ENCODE measurements around the gene STAU1. TPM values are rescaled to one million over a fixed set of nuclear protein-coding genes. Genes with fewer than 3 reads are reported as not detected.
"Not testable (repeated sequence)": the region's sequence is repeated elsewhere in the genome, so short reads cannot be mapped to it uniquely, and the experiment has no call there.

Gene STAU1
- total and polyA plus RNA-seq, 2 of the 13 experiments (the other 11 are each of a cell fraction or from before 2014, with no cell fraction given) = 119 to 133 TPM

DNA sequence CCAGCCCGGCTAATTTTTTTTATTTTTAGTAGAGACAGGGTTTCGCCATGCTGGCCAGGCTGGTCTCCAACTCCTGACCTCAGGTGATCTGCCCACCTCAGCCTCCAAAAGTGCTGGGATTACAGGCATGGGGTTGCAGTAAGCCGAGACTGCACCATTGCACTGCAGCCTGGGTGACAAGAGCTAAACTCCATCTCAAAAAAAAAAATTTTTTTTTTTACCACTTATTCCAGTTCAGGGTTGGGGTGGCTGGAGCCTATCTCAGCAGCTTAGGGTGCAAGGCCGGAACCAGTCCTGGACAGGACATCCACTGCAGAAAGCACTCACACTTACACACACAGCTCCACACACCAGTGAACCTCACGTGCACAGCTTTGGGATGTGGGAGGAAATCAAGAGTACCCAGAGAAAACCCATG, 4.0 kb downstream of the STAU1 start:
- FAIRE-seq; DNase-seq (ENCODE audit: low spot score); in situ Hi-C loops (cut with HindIII; ENCODE audit: extremely low pct_ligation_motif_present, low pct_unique_long_range_greater_than_20kb); H2AFZ ChIP-seq (ENCODE audit: low read length); BruUV-seq (replicated peaks); CTCF ChIA-PET (ENCODE audit: low intra/inter-chr PET ratio, low total read pairs); H3K36me3 ChIP-seq (replicated peaks in 1 of 2; ENCODE audit: control insufficient read depth in 1 of 2, insufficient read depth in 2 of 2, low read length in 2 of 2); ATAC-seq; H3K9me3 ChIP-seq (ENCODE audit: low read length); H3K27me3 ChIP-seq (ENCODE audit: control insufficient read depth in 1 of 2, insufficient read depth in 2 of 2, low read length in 2 of 2); TF ChIP-seq SOX6, ATF7 (IDR thresholded peaks at IDR 0.05): not testable (repeated sequence)
- H3K9ac ChIP-seq (ENCODE audit: insufficient read depth, low read depth, low read length) = peak overlapping the region; percentile 92
- H3K27ac ChIP-seq (ENCODE audit: extremely low read length, insufficient read depth, low read length) = peak overlapping the region; percentile 77
- WGBS (ENCODE audit: low lambda C conversion rate) = 60% methylated on average over 5 of the region's 5 CpGs
- H3K79me2 ChIP-seq (ENCODE audit: insufficient read depth, low read length) = peaks cover 83% of the 10 kb centered on the region
- peaks cover 68% of the 10 kb centered on the region for H3K4me1 ChIP-seq (ENCODE audit: insufficient read depth, low read length)
- POLR2A ChIA-PET = interaction anchor here (0.5 to 4.5 kb wide), 8 partner anchors 17 to 137 kb away, joined by 3 to 49 read pairs (median 4); partner anchors contain the start of genes CSE1L, DDX27 and ZNFX1
- H3K4me3 ChIP-seq (replicated peaks in 1 of 3; ENCODE audit: insufficient read depth in 1 of 3, low read depth in 2 of 3, low read length in 3 of 3) = peak overlapping the region; percentile 56 to 99 (median 88)
- H3K4me2 ChIP-seq (ENCODE audit: low read depth, low read length) = peak overlapping the region; percentile 81
- intact Hi-C loops (cut with micrococcal nuclease; ENCODE audit: unreplicated experiment) = loop anchor here (2.0 to 5.0 kb wide), 2 partner anchors 23 to 33 kb away; partner anchors contain the start of gene DDX27
- H4K20me1 ChIP-seq (ENCODE audit: insufficient read depth, low read length) = peaks cover 63% of the 10 kb centered on the region
- TF ChIP-seq TBX2 (CRISPR knock-in tag; IDR thresholded peaks at IDR 0.05; ENCODE audit: borderline replicate concordance) = peak; percentile 21; the same call in 1 of the 2 replicates
- peak; percentile 49; the same call in 1 of the 2 replicates for TF ChIP-seq ZSCAN29 (CRISPR knock-in tag; conservative IDR thresholded peaks at IDR 0.05)
- TF ChIP-seq, protein P1, sequence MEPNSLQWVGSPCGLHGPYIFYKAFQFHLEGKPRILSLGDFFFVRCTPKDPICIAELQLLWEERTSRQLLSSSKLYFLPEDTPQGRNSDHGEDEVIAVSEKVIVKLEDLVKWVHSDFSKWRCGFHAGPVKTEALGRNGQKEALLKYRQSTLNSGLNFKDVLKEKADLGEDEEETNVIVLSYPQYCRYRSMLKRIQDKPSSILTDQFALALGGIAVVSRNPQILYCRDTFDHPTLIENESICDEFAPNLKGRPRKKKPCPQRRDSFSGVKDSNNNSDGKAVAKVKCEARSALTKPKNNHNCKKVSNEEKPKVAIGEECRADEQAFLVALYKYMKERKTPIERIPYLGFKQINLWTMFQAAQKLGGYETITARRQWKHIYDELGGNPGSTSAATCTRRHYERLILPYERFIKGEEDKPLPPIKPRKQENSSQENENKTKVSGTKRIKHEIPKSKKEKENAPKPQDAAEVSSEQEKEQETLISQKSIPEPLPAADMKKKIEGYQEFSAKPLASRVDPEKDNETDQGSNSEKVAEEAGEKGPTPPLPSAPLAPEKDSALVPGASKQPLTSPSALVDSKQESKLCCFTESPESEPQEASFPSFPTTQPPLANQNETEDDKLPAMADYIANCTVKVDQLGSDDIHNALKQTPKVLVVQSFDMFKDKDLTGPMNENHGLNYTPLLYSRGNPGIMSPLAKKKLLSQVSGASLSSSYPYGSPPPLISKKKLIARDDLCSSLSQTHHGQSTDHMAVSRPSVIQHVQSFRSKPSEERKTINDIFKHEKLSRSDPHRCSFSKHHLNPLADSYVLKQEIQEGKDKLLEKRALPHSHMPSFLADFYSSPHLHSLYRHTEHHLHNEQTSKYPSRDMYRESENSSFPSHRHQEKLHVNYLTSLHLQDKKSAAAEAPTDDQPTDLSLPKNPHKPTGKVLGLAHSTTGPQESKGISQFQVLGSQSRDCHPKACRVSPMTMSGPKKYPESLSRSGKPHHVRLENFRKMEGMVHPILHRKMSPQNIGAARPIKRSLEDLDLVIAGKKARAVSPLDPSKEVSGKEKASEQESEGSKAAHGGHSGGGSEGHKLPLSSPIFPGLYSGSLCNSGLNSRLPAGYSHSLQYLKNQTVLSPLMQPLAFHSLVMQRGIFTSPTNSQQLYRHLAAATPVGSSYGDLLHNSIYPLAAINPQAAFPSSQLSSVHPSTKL (CRISPR knock-in tag; IDR thresholded peaks at IDR 0.05) = 0 out of 2 replicates have a peak, but pooled peaks have one; percentile 0
- TF ChIP-seq SALL1 (CRISPR knock-in tag; IDR thresholded peaks at IDR 0.05) = peak; percentile 39; the same call in 1 of the 2 replicates
- TF ChIP-seq KDM5B (CRISPR knock-in tag; IDR thresholded peaks at IDR 0.05; ENCODE audit: borderline replicate concordance) = peak; percentile 28; the same call in 1 of the 2 replicates
- TF ChIP-seq, protein P2, sequence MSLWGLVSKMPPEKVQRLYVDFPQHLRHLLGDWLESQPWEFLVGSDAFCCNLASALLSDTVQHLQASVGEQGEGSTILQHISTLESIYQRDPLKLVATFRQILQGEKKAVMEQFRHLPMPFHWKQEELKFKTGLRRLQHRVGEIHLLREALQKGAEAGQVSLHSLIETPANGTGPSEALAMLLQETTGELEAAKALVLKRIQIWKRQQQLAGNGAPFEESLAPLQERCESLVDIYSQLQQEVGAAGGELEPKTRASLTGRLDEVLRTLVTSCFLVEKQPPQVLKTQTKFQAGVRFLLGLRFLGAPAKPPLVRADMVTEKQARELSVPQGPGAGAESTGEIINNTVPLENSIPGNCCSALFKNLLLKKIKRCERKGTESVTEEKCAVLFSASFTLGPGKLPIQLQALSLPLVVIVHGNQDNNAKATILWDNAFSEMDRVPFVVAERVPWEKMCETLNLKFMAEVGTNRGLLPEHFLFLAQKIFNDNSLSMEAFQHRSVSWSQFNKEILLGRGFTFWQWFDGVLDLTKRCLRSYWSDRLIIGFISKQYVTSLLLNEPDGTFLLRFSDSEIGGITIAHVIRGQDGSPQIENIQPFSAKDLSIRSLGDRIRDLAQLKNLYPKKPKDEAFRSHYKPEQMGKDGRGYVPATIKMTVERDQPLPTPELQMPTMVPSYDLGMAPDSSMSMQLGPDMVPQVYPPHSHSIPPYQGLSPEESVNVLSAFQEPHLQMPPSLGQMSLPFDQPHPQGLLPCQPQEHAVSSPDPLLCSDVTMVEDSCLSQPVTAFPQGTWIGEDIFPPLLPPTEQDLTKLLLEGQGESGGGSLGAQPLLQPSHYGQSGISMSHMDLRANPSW (CRISPR knock-in tag; IDR thresholded peaks at IDR 0.05; ENCODE audit: borderline replicate concordance) = 0 out of 2 replicates have a peak, but pooled peaks have one; percentile 18
- peak; percentile 35; the same call in 1 of the 2 replicates for TF ChIP-seq SOX6 (CRISPR knock-in tag; IDR thresholded peaks at IDR 0.05)
- TF ChIP-seq ATF7 (CRISPR knock-in tag; IDR thresholded peaks at IDR 0.05) = 0 out of 2 replicates have a peak, but pooled peaks have one; percentile 35
- TF ChIP-seq ARNTL (CRISPR knock-in tag; IDR thresholded peaks at IDR 0.05) = peak; percentile 44; the same call in 1 of the 2 replicates
- 0 out of 2 replicates have a peak, but pooled peaks have one; percentile 75 for TF ChIP-seq ZNF230 (CRISPR knock-in tag; IDR thresholded peaks at IDR 0.05)
- TF ChIP-seq, protein P3, sequence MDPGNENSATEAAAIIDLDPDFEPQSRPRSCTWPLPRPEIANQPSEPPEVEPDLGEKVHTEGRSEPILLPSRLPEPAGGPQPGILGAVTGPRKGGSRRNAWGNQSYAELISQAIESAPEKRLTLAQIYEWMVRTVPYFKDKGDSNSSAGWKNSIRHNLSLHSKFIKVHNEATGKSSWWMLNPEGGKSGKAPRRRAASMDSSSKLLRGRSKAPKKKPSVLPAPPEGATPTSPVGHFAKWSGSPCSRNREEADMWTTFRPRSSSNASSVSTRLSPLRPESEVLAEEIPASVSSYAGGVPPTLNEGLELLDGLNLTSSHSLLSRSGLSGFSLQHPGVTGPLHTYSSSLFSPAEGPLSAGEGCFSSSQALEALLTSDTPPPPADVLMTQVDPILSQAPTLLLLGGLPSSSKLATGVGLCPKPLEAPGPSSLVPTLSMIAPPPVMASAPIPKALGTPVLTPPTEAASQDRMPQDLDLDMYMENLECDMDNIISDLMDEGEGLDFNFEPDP (CRISPR knock-in tag; conservative IDR thresholded peaks at IDR 0.05) = 0 out of 2 replicates have a peak, but pooled peaks have one; percentile 59
- TF ChIP-seq GTF3A (CRISPR knock-in tag; conservative IDR thresholded peaks at IDR 0.05) = 0 out of 2 replicates have a peak, but pooled peaks have one; percentile 55
